Measurements from ENCODE around the gene CAST.

Gene CAST

DNA sequence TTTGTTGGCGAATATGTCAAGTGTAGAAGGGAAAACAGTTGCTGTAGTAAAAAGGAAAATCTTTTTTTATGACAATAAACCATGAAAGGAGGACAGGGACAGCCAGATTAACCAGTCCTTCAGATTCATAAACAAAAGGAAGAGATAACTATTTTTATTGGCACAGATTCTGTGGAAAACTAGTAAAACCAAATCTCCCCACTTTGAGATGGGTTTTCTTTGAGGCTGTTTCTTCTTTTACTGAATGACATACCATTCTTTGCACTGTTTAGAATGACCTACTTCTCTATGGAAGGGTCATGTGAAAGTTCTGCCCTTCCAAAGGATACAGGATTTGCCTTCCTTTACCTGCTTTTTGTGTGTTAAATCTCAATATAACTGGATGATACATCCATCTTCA lies 13.7 kb downstream of the CAST start:
- DNase-seq: no peak

DNA sequence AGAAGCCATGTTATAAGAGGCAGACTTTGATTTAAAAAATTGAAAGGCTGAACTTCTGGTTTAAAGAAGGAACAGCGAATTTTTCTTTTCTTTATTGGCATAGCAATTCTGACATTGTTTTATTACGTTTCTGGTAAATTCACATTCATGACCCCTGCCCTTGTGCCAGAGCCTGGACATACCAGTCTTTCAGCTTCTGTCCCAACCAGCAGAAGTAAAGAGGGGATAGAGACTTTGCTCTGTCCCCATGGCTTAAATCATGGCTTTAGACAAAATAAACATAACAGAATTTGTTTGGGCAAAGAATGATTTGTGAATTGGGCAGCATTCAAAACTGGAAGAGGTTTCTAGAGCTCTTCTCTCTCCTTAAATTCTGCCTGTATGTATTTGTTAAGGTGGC lies 15.3 kb downstream of the CAST start:
- DNase-seq: no peak

DNA sequence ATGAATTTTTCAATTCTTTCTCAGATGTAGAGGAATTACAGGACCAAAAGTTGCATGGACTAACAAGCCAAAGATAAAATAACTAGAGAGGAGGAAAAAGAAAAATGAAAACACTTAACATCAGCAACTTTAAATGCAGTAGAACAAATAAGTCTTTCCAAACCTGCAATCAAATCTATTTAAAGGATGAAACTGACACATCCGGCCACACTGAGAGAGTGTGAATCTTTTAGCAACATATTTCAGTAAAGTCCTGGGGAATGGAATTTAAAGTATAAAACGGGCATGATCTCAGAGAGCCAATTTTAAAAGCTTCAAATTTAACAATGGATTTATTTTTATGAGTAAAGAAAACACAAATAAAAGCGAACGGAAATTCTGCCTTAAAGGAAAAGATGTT lies 17.1 kb downstream of the CAST start:
- DNase-seq: no peak

GRCh38 chr5:96680759-96681470 lies 18.7 kb downstream of the CAST start:
- DNase-seq: no peak

GRCh38 chr5:96683392-96683791 lies 21.2 kb downstream of the CAST start:
- no peak for DNase-seq

GRCh38 chr5:96683810-96684209 lies 21.6 kb downstream of the CAST start:
- no peak for DNase-seq

DNA sequence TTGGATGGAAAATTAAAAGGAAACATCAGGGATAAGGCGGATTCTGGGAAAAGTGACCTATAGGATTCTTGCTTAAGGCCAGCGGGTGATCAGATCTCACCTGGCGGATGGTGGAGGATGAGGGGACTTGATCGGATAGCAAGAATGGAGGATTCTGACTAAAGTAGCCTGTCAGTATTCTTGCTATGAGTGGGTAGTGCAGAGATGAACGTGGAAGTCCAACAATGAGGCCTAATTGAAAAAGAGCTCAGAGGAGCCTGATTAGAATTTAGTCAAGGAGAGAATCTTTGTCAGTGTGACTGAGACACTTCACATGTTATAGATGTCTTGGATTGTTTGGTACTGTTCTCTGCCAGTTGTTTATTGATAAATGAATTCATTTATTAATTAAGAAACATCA lies 24.9 kb downstream of the CAST start:
- DNase-seq: peak in 1 of 5 experiments; percentile 6

GRCh38 chr5:96687812-96688453 lies 25.8 kb downstream of the CAST start:
- DNase-seq: peak in 1 of 5 experiments; percentile 54

- no peak for DNase-seq
Observed at GRCh38 chr5:96690861-96691260, 28.7 kb downstream of the CAST start.

DNA sequence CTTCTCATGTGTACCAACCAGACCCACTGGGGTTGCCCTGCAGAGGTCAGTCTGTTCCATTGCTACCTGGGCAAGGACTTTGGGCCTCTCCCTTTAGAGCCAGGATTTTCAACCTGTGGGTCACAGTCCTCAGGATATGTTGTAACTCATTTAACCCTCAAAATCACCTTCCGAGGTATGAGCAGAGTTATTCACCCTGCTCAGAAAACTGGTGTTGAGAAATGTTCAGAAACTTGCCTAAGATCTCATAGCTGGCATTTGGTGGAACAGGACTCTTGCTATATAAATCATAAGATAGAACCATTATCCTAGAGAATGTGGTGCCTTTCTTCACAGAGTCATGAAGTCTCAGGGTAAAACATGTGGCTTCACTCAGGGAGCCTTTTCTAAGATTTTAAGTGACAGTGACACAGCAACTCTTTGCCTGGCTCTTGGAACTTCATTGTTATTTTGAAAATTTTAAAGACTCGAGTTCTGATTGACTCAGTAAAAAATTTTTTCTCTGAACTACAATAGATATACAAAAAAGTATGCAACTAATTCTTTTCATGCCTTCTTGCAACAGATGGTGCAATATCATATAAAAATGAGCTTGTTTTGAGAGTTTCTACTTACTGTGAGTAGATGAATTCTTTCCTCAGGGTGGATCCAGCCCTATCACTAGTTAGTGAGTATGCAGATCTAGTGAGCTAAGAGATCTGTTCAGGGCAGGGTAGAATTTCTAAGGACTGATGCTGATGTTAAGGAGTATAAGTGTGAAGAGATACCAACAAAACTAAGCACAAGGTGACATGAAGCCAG lies 29.5 kb downstream of the CAST start:
- no peak for DNase-seq

- no peak for DNase-seq
Observed at GRCh38 chr5:96692441-96692840, 30.3 kb downstream of the CAST start.

DNA sequence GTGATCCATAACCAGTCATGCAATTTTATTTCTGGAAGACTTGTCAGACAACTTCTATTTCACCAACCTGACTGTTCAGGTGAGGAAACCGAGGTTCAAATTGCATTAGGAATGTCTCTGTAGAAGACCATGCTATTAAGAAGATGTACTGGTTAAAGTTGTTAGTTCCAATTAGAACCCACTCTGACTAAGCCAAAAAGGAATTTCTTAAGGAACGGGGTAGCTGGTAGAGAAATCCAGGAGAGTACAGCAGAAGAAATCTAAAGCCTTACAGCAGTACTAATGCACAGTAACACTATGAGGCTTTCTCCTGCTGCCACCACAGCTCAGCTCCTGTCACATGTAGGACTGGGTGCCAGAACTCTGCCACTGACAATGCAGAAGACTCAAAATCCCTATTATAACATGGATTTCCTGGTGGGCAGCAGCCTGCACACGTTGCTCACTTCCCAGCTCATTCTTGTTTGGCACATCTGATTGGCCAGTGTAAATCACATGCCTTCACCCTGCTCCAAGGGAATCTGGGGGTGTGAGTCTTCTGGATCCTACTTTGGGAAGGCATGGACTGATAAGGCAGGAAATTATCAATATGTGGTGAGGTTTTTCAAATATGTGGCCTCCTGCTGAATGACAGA lies 37.1 kb downstream of the CAST start:
- no peak for DNase-seq

DNA sequence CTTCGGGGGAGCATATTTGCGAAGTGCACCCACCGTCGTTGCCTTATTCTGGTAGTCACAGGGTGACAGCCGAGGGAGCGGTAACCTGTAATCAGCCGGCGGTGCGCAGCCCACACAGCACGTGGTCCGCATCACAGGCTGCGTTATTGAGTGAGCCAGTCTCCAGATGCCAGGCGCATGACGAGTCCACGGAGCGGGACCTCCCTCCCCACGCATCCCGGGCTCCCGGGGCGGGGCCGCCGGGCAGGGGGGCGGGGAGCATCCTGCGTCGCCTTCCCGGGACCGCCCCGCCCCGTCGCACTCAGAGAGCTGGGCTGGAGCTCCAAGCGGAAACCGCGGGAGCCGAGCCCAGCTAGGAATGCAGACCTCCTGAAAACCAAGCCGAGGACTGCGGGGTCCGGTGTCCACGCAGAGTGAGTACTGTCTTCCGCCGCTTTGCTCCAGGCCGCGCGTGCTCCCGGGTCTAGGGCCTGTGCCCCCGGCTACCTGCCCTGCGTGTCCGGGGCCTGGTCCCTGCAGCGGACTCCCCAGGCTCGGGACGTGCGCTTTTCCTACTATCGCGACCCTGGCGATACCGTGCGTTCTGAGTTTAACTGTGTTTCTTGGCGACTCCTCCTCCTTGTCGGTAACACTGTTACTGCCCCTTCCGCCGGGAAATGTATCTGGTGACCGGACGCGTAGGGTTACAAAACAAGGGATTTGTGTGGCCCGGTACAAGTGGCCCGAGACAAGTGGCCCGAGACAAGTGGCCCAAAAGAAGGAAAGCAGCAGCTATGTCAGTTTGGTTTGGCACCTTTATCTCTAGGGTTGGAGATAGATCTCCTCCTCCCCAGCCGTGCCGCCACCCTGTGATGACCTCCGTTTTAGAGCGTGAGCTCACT lies 40.6 kb downstream of the CAST start:
- DNase-seq: peak; percentile 60 to 81 (median 72)

DNA sequence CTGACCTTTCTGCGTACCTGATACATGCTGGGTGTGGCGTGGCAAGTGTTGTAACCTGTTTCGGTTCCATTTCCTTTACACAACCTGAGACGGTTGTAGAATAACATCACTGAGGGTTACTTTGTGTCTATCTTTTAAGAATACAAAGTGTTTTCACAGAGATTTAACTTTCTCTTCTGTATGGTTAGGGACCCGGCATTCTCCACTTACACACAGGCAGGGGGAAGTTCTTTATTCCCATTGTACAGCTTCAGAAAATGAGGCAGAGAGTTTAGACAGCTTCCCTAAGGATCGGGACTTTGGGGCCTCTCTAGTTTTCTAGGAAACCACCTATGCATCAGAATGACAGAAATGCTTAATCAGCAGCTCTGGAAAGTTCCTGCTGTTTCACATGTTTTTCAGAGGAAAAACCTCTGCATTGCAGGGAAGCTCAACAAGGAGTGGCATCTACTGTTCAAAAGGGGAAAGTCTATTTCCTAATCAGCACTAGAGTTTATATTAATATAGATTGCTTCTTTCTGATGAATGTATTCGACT lies 41.3 kb downstream of the CAST start:
- DNase-seq: peak in 1 of 5 experiments; percentile 60

GRCh38 chr5:96703995-96704394 lies 41.8 kb downstream of the CAST start:
- DNase-seq: no peak

DNA sequence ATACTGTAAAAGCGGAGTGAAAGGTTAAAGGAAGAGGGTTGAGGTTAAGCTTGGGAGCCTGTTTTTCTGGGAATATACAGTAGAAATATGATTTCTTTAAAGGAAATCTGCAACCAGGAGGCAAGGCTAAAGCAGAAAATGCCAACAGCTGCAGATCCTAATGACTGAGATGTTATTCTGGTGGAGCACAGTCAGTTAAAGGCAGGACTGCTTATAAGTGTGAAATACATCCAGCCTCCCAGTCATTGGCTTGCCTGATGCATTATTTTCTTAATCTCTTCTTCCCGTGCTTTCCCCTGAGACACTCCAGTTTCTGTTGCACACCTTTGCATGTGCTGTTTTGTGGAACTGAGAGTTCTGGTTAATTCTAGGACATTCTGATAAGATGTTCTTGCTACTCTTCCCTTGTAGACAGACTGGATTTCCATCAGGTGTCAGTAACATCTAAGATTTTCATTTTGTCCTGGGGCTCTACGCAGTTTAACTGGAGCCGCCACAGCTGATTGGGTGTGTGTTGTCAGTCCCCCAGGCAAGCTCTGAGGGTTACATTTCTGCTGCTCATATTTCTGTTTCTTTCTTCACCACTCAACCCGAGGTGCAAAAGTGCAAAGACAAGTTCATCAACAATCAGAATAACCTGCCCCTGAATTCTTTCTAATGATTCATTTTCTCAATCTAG lies 44.4 kb downstream of the CAST start:
- DNase-seq: no peak

- DNase-seq: no peak
Observed at GRCh38 chr5:96708600-96708999, 46.4 kb downstream of the CAST start.

DNA sequence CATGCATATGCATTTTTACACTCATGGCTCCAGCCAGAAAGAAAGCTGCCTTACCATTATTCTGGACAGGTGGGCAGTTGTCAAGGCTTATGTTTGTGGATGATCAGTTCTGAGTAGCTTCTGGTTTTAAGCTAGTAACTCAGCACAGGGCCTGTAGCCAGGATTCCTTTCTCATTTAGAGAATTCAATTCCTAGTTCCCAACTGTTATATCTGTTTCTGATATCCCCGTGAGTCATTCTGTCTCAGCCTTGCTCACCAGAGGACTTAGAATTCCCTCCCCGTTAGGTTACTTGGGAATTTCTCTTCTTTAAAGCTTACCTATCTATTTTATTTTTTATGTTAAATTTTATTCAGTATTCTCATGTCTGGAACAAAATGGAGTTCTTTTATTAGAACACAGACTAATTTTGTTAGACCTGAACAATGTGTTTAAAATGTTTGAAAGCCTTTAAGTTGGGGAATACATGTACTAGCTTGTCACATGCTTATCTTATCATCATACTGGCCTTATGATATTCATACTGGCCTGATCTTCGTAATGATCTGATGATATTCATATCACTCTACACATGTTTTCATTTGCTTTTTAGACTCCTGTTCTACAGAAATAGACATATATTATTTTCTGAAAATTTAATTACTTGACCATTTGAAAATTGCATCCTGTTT lies 47.1 kb downstream of the CAST start:
- DNase-seq: no peak

- DNase-seq: no peak
Observed at GRCh38 chr5:96712100-96712746, 50.0 kb downstream of the CAST start.

DNA sequence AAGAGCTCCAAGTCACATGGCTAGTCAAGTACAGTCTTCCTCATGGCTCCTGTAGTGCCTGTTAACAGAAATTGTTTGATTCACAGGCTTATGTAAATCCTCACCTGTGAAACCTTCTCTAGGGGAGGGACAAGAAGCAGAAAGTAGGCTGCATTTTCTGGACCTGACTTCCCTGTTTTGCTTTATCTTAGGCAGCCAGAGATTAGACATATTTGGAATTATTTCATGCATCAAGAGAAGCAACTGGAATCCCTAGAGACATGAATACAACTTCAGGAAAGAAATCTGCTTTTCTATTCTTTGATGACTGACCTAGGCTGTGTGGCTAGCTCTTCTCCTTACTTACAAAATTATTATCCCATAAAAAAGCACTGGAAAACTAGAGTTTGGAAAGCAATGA lies 52.3 kb downstream of the CAST start:
- DNase-seq: no peak
